Measurements from ENCODE around the gene INPP5B. TPM values are rescaled to one million over a fixed set of nuclear protein-coding genes. Genes with fewer than 3 reads are reported as not detected.

Gene INPP5B
- total and polyA plus RNA-seq, 9 of the 15 experiments (the other 6 are each of a cell fraction or from before 2014, with no cell fraction given): 14.1 to 28.7 (median 20.9) TPM

DNA sequence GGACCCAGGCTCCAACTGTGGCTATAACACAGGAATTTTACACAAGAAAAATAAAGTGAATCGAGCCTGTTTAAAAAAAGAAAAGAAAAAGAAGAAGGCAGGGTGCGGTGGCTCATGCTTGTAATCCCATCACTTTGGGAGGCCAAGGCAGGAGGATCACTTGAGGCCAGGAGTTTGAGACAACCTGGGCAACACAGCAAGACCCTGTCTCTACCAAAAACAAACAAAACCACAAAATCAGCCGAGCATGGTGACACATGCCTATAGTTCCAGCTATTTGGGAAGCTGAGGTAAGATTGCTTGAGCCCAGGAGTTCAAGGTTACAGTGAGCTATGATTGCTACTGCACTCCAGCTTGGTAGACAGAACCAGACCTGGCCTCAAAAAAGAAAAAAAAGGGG is 105.2 kb downstream of the INPP5B start:
- intact Hi-C loops (cut with micrococcal nuclease) (no loop called here), in situ Hi-C loops (cut with MboI) (no loop called here)
- ATAC-seq (no peak), DNase-seq (ENCODE audit: extremely low read depth in 1 of 4, low spot score in 3 of 4) (no peak), FAIRE-seq (no peak)
- no peaks in the 10 kb centered on the region for H3K9me1 ChIP-seq (ENCODE audit: control insufficient read depth, insufficient read depth, low read length)
- no TSS peak for BruUV-seq (replicated peaks)
- H3K36me3 ChIP-seq (ENCODE audit: control insufficient read depth, insufficient read depth, low read length): peaks cover 45% of the 10 kb centered on the region
- no peaks in the 10 kb centered on the region for H4K20me1 ChIP-seq (replicated peaks; ENCODE audit: control insufficient read depth, insufficient read depth, low read length)
- H3K4me3 ChIP-seq: no peak overlapping the region
- H3K4me2 ChIP-seq (ENCODE audit: insufficient read depth, low read length): no peak overlapping the region
- no peaks in the 10 kb centered on the region for H3K9me3 ChIP-seq (replicated peaks; ENCODE audit: control insufficient read depth, insufficient read depth, low read depth, low read length)
- H3K79me2 ChIP-seq (ENCODE audit: control insufficient read depth, insufficient read depth, low read length): peaks cover 19% of the 10 kb centered on the region; the same call in 2 of the 3 replicates
- no peak overlapping the region for H3K9ac ChIP-seq (ENCODE audit: insufficient read depth in 1 of 2, low read depth in 2 of 2, low read length in 2 of 2)
- H2AFZ ChIP-seq (ENCODE audit: low read depth, low read length): no peak overlapping the region
- WGBS (ENCODE audit: insufficient coverage, low coverage, missing lambda C conversion rate): 78% methylated on average over 3 of the region's 3 CpGs
- ChIA-PET POLR2A (interaction anchor here (0.6 kb wide), 1 partner anchor 33 kb away, joined by 3 read pairs; no protein-coding TSS in a partner anchor), CTCF (ENCODE audit: low intra/inter-chr PET ratio) (no interaction called here)
- H3K27ac ChIP-seq (ENCODE audit: extremely low read depth, low read depth, low read length): no peak overlapping the region
- TF ChIP-seq EHMT2 (IDR thresholded peaks at IDR 0.05) (no peak), TAL1 (IDR thresholded peaks at IDR 0.05) (no peak), SIN3B (IDR thresholded peaks at IDR 0.05; ENCODE audit: low read depth) (no peak), BCOR (IDR thresholded peaks at IDR 0.05) (no peak), ZNF184 (CRISPR knock-in tag; IDR thresholded peaks at IDR 0.05) (no peak), ZNF197 (CRISPR knock-in tag; IDR thresholded peaks at IDR 0.05; ENCODE audit: low read depth) (no peak), ZNF121 (CRISPR knock-in tag; conservative IDR thresholded peaks at IDR 0.05) (0 out of 2 replicates have a peak, but pooled peaks have one; percentile 18)
- TF ChIP-seq, protein P1, sequence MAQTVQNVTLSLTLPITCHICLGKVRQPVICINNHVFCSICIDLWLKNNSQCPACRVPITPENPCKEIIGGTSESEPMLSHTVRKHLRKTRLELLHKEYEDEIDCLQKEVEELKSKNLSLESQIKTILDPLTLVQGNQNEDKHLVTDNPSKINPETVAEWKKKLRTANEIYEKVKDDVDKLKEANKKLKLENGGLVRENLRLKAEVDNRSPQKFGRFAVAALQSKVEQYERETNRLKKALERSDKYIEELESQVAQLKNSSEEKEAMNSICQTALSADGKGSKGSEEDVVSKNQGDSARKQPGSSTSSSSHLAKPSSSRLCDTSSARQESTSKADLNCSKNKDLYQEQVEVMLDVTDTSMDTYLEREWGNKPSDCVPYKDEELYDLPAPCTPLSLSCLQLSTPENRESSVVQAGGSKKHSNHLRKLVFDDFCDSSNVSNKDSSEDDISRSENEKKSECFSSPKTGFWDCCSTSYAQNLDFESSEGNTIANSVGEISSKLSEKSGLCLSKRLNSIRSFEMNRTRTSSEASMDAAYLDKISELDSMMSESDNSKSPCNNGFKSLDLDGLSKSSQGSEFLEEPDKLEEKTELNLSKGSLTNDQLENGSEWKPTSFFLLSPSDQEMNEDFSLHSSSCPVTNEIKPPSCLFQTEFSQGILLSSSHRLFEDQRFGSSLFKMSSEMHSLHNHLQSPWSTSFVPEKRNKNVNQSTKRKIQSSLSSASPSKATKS (CRISPR knock-in tag; IDR thresholded peaks at IDR 0.05): no peak
- TF ChIP-seq, protein P2, sequence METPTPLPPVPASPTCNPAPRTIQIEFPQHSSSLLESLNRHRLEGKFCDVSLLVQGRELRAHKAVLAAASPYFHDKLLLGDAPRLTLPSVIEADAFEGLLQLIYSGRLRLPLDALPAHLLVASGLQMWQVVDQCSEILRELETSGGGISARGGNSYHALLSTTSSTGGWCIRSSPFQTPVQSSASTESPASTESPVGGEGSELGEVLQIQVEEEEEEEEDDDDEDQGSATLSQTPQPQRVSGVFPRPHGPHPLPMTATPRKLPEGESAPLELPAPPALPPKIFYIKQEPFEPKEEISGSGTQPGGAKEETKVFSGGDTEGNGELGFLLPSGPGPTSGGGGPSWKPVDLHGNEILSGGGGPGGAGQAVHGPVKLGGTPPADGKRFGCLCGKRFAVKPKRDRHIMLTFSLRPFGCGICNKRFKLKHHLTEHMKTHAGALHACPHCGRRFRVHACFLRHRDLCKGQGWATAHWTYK (CRISPR knock-in tag; IDR thresholded peaks at IDR 0.05): no peak
- H3K4me1 ChIP-seq (replicated peaks in 1 of 2; ENCODE audit: control insufficient read depth in 2 of 2, insufficient read depth in 2 of 2, low read length in 2 of 2): peaks cover 0 to 16% of the 10 kb centered on the region in 2 experiments; a peak in 2 of 5 replicates
- no peaks in the 10 kb centered on the region for H3K27me3 ChIP-seq (ENCODE audit: control insufficient read depth in 2 of 2, insufficient read depth in 2 of 2, low read length in 2 of 2)

All from K562 (cell line).